ENCODE measurements around the gene RCSD1.

Gene RCSD1

DNA sequence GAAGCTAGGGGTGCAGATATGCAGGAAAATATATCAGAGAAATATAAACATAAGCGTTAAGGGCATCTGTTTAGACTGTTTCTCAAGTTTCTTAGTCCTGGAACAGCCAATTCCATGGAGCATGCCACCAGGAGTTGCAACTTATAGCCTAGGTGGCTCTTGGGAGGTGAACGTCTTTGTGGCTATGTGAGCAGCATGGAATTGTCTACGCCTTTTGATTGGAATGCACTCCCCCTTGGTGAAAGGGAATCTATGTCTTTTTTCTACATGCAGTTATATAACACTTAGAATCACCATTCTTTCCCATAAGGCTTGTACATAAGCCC lies 12.4 kb downstream of the RCSD1 start:
- no peak for TF ChIP-seq GATA3 (IDR thresholded peaks at IDR 0.05; ENCODE audit: low read depth, low read length)
- TF ChIP-seq GATA2 (IDR thresholded peaks at IDR 0.05; ENCODE audit: low read depth, low read length): no peak

DNA sequence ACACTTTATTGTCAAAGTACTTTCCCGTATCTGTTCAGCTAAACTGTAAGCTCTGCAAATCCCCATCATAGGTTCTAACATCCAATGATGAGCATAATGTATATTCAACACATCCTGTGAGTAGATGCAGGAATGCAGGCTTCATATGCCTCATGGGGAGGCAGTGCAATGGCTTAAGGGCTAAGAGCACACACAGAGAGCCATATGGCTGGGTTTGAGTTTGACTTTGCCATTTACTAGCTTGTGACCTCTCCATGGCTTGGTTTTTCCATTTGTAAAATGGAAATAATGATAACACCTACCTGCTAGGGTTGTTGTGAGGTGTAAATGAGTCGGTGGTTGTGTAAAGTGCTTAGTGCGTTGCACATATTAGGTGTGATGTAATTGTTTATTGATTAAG lies 13.4 kb downstream of the RCSD1 start:
- TF ChIP-seq GATA3 (IDR thresholded peaks at IDR 0.05; ENCODE audit: low read depth, low read length) (no peak), GATA2 (IDR thresholded peaks at IDR 0.05; ENCODE audit: low read depth, low read length) (no peak)

DNA sequence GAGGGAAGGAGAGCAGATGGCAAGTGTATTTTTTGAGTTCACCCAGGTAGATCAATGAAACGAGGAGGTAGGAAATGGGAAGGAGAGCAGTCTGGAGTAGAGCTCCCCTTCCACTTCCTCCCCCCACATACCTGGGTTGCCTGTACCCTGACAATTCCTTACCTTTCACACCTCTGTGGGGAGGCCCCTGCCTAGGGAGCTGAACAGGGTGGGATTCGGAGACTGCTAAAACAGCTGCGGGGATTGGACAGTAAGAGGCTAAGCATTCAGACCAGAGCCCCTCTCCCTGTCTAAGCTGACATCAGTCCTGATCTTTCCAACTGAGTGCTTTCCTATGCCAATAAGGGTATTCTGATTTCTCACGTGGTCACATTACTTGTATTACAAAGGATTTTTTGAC lies 14.5 kb downstream of the RCSD1 start:
- TF ChIP-seq GATA3 (IDR thresholded peaks at IDR 0.05; ENCODE audit: low read depth, low read length): no peak
- no peak for TF ChIP-seq GATA2 (IDR thresholded peaks at IDR 0.05; ENCODE audit: low read depth, low read length)

DNA sequence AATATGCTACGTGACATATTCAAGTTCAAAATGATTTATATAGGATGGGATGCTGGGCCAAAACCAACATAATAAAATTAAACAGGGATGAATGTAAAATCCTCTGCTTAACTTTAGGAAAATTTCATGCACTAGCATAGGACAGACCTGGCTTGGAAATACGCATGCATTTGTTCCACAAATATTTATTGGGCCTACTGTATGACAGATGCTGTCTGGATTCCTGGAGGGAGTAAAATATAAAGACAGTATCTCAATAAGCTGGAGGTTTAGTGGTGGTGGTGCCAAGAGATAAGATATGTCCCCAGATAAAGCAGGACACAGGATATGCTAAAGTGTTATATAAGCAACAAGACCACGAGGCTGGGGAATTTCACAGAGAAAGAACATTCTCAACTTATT lies 15.1 kb downstream of the RCSD1 start:
- TF ChIP-seq GATA3 (IDR thresholded peaks at IDR 0.05; ENCODE audit: low read depth, low read length) (no peak), GATA2 (IDR thresholded peaks at IDR 0.05; ENCODE audit: low read depth, low read length) (peak; percentile 75)

DNA sequence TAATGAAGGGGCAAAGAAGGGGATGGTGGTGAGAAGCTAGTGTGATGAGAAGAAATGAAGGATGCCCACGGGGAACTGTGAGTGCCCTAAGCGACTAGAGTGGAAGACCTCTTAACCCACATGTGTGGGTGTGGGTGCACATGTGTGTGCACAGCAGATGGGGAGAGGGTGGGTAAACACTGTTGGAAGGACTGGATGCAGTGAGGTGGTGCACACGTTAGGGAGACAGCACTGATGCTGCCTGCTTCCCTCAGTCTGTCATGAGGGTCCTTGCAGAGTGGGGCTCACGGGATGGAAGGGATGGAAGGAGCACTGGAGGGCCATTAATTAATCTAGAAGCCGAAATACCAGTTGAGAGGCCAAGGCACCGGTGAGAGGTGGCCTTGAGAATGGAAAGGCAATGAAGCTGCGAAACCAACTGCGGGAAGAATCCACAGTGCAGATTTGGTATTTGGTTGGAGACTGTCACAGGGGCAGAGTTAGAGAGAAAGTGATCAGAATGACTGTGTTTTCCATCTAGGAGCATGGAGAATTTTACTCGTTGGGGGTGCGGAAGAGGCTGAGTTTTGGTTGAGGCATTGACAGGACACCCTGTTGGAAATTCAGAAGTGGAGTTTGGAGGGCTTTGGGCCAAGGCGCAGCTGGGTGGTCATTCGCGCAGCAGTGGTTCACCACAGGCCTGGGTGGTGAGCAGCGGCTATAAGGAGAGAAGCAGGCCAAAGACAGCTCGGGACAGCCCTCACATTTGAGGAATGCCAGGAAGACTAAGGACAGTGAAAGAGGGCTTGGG lies 15.8 kb downstream of the RCSD1 start:
- TF ChIP-seq GATA2 (IDR thresholded peaks at IDR 0.05; ENCODE audit: low read depth, low read length) (no peak), GATA3 (IDR thresholded peaks at IDR 0.05; ENCODE audit: low read depth, low read length) (no peak)

DNA sequence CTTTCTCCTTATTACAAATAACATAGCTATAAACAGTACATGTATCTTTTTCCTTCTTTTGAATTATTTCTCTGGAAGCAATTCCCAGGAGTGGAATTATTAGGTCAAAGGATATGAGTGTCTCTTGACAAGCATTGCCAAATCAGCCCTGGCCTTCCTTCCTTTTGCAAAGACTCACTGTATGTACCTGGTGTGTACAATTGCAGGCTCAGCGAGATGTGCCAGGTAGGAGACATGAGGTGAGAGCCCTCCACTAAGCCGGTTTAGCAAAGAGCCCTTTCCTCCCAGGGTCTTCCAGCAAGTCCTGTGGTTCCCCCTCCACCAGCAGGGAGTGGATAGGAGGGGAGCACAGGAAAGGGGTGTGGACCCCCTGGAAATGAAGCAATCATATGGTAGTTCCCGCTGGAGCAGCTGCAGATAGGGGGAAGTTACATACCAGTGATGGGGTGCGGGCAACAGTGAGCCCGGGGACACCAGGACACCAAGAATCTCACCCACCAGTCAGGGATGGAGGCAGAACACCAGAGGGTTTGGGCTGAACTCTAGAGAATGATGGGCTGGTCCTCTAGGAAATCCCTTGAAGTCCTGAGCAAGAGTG lies 18.3 kb downstream of the RCSD1 start:
- TF ChIP-seq GATA2 (IDR thresholded peaks at IDR 0.05; ENCODE audit: low read depth, low read length) (no peak), GATA3 (IDR thresholded peaks at IDR 0.05; ENCODE audit: low read depth, low read length) (no peak)

DNA sequence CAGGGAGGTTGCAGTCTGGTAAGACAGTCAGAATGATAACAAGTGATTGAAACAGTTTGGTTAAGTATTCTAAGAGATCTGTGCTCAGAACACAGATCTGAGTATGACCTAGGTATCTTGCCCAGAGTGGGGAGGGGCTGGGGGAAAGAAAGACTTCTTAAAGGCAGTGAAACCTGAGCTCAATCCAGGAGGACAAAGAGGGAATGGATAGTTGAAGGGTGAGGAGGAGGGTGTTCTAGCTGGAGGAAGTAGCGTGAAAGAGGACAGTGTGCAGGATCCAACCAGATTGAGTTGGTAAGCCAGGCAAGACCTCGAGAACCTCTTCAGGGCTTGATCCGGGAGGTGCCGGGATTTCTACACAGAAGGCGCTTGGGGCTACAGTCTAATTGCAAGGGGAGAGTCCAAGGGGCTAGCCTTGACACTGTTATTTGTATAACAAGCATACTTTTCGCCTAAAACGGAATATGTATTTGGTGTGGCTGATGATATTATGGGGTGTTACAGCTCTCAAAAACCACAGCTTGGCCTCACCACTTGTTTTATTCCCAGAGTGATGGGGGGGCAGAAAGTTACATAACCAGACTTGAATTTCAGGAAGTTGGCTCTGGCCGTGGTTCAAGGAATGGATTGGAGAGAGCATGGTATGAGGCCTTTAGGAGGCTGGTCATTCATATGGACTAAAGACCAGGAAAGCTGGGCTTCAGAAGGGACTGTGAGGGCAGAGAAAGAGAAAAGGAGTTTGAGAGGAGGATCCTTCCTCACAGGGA lies 19.1 kb downstream of the RCSD1 start:
- TF ChIP-seq GATA2 (IDR thresholded peaks at IDR 0.05; ENCODE audit: low read depth, low read length) (no peak), GATA3 (IDR thresholded peaks at IDR 0.05; ENCODE audit: low read depth, low read length) (no peak)

DNA sequence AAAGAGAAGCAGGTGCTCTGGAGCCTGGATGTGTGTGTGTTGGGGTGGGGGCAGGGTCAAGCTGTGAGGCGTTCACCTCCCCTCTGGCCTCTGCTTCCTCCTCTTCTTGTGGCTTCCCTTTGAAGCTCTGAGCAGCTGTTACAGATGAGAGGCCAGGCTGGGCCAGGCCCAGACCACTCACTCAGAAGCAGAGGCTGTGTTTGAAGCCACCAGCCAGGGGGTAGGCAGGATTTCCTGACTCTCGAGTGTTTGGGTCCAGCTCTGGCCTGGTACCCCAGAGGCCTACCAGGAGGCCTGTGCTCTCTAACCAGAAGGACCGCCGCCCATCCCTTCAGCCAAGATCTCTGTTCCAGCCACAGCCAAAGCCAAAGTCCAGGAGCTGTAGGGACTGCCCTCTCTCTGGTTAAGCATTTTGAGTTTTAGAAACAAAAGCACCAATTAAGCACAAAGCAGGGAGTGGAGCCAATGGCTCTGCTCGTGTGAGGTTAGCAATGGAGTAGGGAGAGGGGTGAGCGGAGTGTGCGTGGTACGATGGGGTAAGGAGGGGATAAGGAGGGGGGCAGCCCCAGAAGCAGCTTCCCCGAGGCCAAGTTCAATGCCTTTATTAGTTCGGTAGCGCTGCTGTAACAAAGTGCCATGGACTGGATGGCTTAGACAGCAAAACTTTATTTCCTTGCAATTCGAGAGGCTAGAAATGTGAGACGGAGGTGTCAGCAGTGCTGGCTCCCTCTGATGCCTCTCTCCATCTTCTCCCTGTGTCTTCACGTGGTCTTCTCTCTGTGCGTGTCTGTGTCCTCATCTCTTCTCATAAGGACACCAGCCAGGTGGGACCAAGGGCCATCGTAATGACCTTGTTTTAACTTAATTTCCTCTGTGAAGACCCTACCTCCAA lies 20.5 kb downstream of the RCSD1 start:
- TF ChIP-seq GATA2 (IDR thresholded peaks at IDR 0.05; ENCODE audit: low read depth, low read length) (no peak), GATA3 (IDR thresholded peaks at IDR 0.05; ENCODE audit: low read depth, low read length) (no peak)

DNA sequence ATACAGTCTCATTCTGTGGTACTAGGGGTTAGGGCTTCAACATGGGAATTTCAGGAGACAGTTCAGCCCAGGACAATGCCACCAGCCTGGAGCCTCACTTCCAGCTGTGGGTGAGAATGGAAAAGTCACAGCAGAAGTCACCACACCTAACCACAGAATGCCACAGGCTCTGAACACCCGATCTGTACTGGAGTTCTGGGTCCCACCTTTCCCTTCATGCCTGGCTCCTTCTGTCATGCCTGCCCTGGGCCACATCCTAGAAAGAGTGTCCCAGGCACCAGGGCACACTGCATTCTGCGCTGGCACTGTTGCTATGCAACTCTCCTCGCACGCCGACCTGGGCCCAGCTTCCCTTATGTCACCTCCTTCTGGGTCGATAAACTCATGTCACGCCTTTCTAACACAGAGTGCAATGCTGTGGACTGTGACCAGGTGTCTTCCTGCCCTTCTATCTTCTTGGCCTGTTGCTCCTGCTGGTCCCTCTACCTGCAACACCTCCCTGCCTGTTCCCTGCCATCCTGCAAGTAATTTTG lies 21.2 kb downstream of the RCSD1 start:
- no peak for TF ChIP-seq GATA3 (IDR thresholded peaks at IDR 0.05; ENCODE audit: low read depth, low read length)

DNA sequence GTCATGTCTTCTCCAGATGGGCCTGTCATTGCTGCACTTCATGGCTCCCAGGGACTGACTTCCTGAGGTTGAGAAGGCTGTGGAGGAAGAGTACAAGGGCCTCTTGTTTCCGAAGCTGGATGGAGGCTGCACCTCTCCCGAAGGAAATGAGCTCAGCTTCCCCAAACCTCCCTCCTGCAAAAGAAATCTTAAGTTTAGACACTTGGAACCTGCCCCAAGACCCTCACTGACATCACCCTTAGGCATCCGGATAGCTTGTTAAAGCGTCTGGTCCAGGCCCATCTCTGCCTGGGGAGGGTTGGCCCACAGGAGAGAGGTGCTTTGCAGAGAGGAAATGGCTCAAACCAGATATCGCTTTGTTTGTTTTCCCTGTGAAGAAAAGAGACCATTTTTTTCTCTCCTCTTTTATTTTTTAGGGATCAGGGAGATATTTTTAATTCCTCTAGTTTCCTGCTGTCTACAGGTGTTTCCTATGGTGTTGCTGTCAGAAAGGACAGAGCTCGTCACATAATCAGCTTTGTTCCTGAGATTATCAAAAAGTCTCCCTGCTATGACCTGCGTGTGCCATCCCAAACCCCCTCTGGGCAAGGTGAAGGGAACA lies 25.0 kb downstream of the RCSD1 start:
- TF ChIP-seq GATA3 (IDR thresholded peaks at IDR 0.05; ENCODE audit: low read depth, low read length) (no peak), GATA2 (IDR thresholded peaks at IDR 0.05; ENCODE audit: low read depth, low read length) (no peak)

DNA sequence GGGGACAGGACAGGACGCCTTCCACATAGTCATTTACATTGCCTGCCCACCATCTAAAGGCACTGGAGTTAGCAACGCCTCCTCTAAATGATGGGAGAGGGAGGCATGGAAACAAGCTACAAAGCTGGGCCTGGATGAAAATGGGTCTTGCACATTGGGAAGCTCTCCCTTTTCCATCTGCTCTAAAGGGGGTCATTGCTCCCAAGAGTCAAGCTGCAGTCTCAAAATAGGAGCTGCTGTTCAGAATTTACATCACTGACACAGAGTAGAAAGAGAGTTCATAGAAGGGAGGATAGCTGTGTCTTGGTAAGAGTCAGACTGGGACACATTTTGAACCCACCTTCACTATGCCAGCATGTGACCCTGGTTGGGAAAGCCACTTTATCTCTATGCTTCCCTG lies 26.6 kb downstream of the RCSD1 start:
- TF ChIP-seq GATA3 (IDR thresholded peaks at IDR 0.05; ENCODE audit: low read depth, low read length): no peak
- no peak for TF ChIP-seq GATA2 (IDR thresholded peaks at IDR 0.05; ENCODE audit: low read depth, low read length)

DNA sequence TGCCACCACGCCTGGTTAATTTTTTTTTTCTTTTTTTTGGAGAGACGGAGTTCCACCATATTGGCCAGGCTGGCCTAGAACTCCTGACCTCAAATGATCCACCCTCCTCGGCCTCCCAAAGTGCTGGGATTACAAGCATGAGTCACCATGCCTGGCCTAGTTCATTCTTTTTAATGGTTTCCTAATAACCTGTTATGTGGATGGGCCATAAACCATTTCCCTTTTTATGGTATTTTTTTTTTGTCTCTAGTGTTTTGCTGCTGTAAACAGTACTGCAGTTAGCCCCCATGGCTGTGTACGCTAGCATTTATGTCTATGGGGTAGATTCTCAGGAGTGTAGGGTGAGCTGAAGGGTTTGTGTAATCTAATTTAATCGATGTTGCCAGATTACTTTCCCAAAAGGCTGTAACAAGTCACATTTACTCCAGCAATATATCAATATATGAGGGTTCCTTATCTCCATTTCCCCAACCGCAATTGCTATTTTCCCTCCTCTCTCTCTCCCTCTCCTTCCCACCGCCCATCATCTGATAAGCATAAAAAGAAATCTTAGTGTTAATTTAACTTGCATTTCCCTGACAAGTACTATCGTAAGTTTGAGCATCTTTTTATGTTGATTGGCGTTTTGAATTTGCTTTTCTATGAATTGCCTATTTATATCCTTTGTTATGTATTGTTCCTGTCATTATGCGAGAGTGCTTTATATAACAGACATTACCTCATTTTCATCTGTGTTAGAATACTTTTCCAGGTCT lies 28.7 kb downstream of the RCSD1 start:
- no peak; the same call in 1 of the 2 replicates for TF ChIP-seq GATA3 (IDR thresholded peaks at IDR 0.05; ENCODE audit: low read depth, low read length)
- TF ChIP-seq GATA2 (IDR thresholded peaks at IDR 0.05; ENCODE audit: low read depth, low read length): no peak

DNA sequence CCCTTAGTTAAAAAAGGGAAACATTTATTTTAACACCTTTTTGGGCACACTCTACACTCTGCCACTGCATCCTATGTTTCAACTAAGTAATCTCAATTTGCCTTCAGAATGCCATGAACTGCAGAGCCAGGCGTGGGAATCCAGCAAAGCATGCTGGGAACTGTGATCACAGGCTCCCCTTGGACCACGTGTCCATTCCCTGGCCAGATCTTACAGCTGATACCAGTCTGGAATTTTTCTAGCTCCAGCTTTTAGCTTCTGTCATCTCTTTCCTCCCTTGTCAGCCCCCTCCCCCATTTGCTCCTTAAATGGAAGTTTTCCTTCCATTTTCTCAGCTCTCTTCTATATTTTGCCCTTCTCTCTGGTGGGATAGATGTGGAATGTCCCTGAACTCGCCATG lies 29.4 kb downstream of the RCSD1 start:
- TF ChIP-seq GATA3 (IDR thresholded peaks at IDR 0.05; ENCODE audit: low read depth, low read length): peak; percentile 65; the same call in 1 of the 2 replicates
- TF ChIP-seq GATA2 (IDR thresholded peaks at IDR 0.05; ENCODE audit: low read depth, low read length): peak; percentile 87
